Measurements from ENCODE around the gene FHOD3.

FHOD3 gene

DNA sequence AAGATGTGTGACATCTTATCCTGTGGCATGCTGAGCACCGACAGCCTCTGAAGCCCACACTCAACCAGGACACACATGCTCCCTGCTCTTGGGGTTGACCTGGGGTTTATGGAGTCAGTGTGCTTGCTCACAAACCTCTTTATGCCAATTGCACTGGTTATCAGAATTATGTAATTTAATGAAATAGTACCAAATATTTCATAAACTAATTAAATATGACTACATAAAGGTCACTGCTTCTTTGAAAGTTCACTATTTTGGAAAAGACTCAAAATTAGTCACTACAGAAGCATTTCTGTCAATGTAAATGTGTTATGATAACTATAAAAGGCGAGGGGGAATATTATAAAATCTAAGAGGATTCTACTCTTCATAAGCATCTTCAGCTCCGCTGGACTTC is 76.7 kb downstream of the FHOD3 start:
- no peaks in the 10 kb centered on the region for H4K20me1 ChIP-seq (ENCODE audit: insufficient read depth, low read length, poor library complexity, severe bottlenecking)
- no peak overlapping the region for H3K4me3 ChIP-seq (ENCODE audit: low read length, poor library complexity, severe bottlenecking)
- no peaks in the 10 kb centered on the region for H3K36me3 ChIP-seq (ENCODE audit: insufficient read depth, low read length)
- no peaks in the 10 kb centered on the region for H3K79me2 ChIP-seq (ENCODE audit: insufficient read depth, low read length)
- no peaks in the 10 kb centered on the region for H3F3A ChIP-seq (ENCODE audit: low read depth)
- no peaks in the 10 kb centered on the region for H3K9me3 ChIP-seq (ENCODE audit: insufficient read depth, low read depth, low read length)
- no peak overlapping the region for H3K4me2 ChIP-seq (ENCODE audit: low read depth, low read length, poor library complexity, severe bottlenecking)
- TF ChIP-seq EZH2phosphoT487 (IDR thresholded peaks at IDR 0.05; ENCODE audit: borderline replicate concordance) = no peak
- TF ChIP-seq, protein P1, sequence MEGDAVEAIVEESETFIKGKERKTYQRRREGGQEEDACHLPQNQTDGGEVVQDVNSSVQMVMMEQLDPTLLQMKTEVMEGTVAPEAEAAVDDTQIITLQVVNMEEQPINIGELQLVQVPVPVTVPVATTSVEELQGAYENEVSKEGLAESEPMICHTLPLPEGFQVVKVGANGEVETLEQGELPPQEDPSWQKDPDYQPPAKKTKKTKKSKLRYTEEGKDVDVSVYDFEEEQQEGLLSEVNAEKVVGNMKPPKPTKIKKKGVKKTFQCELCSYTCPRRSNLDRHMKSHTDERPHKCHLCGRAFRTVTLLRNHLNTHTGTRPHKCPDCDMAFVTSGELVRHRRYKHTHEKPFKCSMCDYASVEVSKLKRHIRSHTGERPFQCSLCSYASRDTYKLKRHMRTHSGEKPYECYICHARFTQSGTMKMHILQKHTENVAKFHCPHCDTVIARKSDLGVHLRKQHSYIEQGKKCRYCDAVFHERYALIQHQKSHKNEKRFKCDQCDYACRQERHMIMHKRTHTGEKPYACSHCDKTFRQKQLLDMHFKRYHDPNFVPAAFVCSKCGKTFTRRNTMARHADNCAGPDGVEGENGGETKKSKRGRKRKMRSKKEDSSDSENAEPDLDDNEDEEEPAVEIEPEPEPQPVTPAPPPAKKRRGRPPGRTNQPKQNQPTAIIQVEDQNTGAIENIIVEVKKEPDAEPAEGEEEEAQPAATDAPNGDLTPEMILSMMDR (conservative IDR thresholded peaks at IDR 0.05; ENCODE audit: low read length) = no peak
- no peak overlapping the region for H2AFZ ChIP-seq (ENCODE audit: low read length)
- no peaks in the 10 kb centered on the region for H3K27me3 ChIP-seq (ENCODE audit: insufficient read depth, low read length, poor library complexity, severe bottlenecking)
- no peak overlapping the region for H3K9ac ChIP-seq (ENCODE audit: low read depth, low read length, poor library complexity, severe bottlenecking)
- no peaks in the 10 kb centered on the region for H3K9me2 ChIP-seq (replicated peaks; ENCODE audit: low read depth, low read length)
- H3K4me1 ChIP-seq (ENCODE audit: insufficient read depth, low read length, poor library complexity, severe bottlenecking) = no peaks in the 10 kb centered on the region

DNA sequence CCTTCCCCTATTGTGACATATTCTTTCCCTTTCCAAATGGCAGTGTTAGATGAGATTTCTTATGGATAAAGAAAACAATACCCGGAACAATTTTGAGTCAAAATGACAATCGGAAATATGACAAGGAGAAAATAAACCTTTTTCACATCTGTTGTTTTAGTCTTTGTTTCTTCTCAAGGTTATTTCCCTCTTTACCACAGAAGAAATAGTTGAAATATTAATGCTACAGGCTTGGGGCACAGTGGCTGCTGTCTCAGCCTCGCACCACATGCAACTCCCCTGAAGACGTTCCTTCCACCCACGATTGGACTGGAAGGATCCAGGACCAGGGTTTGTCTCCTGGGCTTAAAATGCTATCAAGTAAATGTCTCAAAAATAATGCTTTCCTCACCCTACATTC is 77.6 kb downstream of the FHOD3 start:
- no peaks in the 10 kb centered on the region for H3K9me3 ChIP-seq (ENCODE audit: insufficient read depth, low read depth, low read length)
- no peak overlapping the region for H3K9ac ChIP-seq (ENCODE audit: low read depth, low read length, poor library complexity, severe bottlenecking)
- no peaks in the 10 kb centered on the region for H3K36me3 ChIP-seq (ENCODE audit: insufficient read depth, low read length)
- no peak overlapping the region for H2AFZ ChIP-seq (ENCODE audit: low read length)
- TF ChIP-seq, protein P1 (conservative IDR thresholded peaks at IDR 0.05; ENCODE audit: low read length) = no peak
- TF ChIP-seq EZH2phosphoT487 (IDR thresholded peaks at IDR 0.05; ENCODE audit: borderline replicate concordance) = no peak
- H3K4me2 ChIP-seq (ENCODE audit: low read depth, low read length, poor library complexity, severe bottlenecking) = no peak overlapping the region
- H3K27me3 ChIP-seq (ENCODE audit: insufficient read depth, low read length, poor library complexity, severe bottlenecking) = no peaks in the 10 kb centered on the region
- H3K4me1 ChIP-seq (ENCODE audit: insufficient read depth, low read length, poor library complexity, severe bottlenecking) = no peaks in the 10 kb centered on the region
- no peaks in the 10 kb centered on the region for H3F3A ChIP-seq (ENCODE audit: low read depth)
- H3K9me2 ChIP-seq (replicated peaks; ENCODE audit: low read depth, low read length) = no peaks in the 10 kb centered on the region
- H4K20me1 ChIP-seq (ENCODE audit: insufficient read depth, low read length, poor library complexity, severe bottlenecking) = no peaks in the 10 kb centered on the region
- no peaks in the 10 kb centered on the region for H3K79me2 ChIP-seq (ENCODE audit: insufficient read depth, low read length)
- H3K4me3 ChIP-seq (ENCODE audit: low read length, poor library complexity, severe bottlenecking) = no peak overlapping the region

DNA sequence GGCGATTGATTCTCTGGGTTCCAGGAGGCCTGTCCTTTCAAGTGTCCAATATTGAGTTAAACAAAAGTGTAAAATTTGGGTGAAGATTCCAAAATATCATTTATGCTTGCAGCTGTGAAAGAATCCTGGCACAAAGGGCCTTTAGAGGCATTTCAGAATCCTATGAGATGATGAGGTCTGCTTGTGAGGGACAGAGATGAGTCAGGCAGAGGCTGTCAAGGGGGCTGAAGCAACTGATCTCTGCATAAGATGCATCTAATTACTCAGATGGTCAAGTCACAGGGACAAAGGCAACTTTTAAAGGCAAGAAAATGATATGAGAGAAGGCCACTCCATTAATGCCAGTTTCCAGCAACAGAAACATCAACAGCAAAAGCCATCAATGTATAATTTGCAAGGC is 78.8 kb downstream of the FHOD3 start:
- no peak overlapping the region for H3K4me2 ChIP-seq (ENCODE audit: low read depth, low read length, poor library complexity, severe bottlenecking)
- no peaks in the 10 kb centered on the region for H3K9me2 ChIP-seq (replicated peaks; ENCODE audit: low read depth, low read length)
- no peak overlapping the region for H3K9ac ChIP-seq (ENCODE audit: low read depth, low read length, poor library complexity, severe bottlenecking)
- H3K9me3 ChIP-seq (ENCODE audit: insufficient read depth, low read depth, low read length) = no peaks in the 10 kb centered on the region
- H3K4me1 ChIP-seq (ENCODE audit: insufficient read depth, low read length, poor library complexity, severe bottlenecking) = no peaks in the 10 kb centered on the region
- no peaks in the 10 kb centered on the region for H3K36me3 ChIP-seq (ENCODE audit: insufficient read depth, low read length)
- no peaks in the 10 kb centered on the region for H3K79me2 ChIP-seq (ENCODE audit: insufficient read depth, low read length)
- TF ChIP-seq, protein P1 (conservative IDR thresholded peaks at IDR 0.05; ENCODE audit: low read length) = no peak
- no peak for TF ChIP-seq EZH2phosphoT487 (IDR thresholded peaks at IDR 0.05; ENCODE audit: borderline replicate concordance)
- no peak overlapping the region for H3K4me3 ChIP-seq (ENCODE audit: low read length, poor library complexity, severe bottlenecking)
- H4K20me1 ChIP-seq (ENCODE audit: insufficient read depth, low read length, poor library complexity, severe bottlenecking) = no peaks in the 10 kb centered on the region
- H3F3A ChIP-seq (ENCODE audit: low read depth) = no peaks in the 10 kb centered on the region
- no peaks in the 10 kb centered on the region for H3K27me3 ChIP-seq (ENCODE audit: insufficient read depth, low read length, poor library complexity, severe bottlenecking)
- H2AFZ ChIP-seq (ENCODE audit: low read length) = no peak overlapping the region
